Spleen (tissue), 11 donors: Measurements from ENCODE around the gene TSKU. TPM values are rescaled to one million over a fixed set of nuclear protein-coding genes. Genes with fewer than 3 reads are reported as not detected.

Experiments
- DNase-seq: peaks from one replicate; pipeline ENCODE4 v3.0.0-alpha.2; 2020
- H3K27ac ChIP-seq, 8 donors: fragments of 200-600 bp; sonication (generic) in 7 of 8; 1 replicate in 4 of 8; 2 replicates in 4 of 8; pipeline versions ENCODE4 v1.5.0 to v1.8.0; 2016 to 2021; ENCODE audit warnings: inconsistent platforms in 4 of 8, mild to moderate bottlenecking in 4 of 8, moderate library complexity in 1 of 8
- H3K27me3 ChIP-seq, 7 donors: fragments of 200-600 bp; sonication (generic) in 6 of 7; replicated peaks in 1 of 7; 1 replicate in 4 of 7; 2 replicates in 3 of 7; pipeline versions ENCODE4 v1.5.0 to v1.8.0; 2016 to 2021; ENCODE audit warnings: inconsistent platforms in 3 of 7, mild to moderate bottlenecking in 1 of 7
- H3K36me3 ChIP-seq, 6 donors: fragments of 200-600 bp; sonication (generic) in 5 of 6; 1 replicate in 4 of 6; 2 replicates in 2 of 6; pipeline versions ENCODE4 v1.5.0 to v1.8.0; 2016 to 2021; ENCODE audit warnings: inconsistent platforms in 2 of 6
- H3K4me1 ChIP-seq, 6 donors: fragments of 200-600 bp; sonication (generic) in 5 of 6; 1 replicate in 3 of 6; 2 replicates in 3 of 6; pipeline versions ENCODE4 v1.5.0 to v1.8.0; 2016 to 2021; ENCODE audit warnings: inconsistent platforms in 3 of 6
- H3K4me3 ChIP-seq, 8 donors: fragments of 200-600 bp; sonication (generic) in 7 of 8; 1 replicate in 4 of 8; 2 replicates in 4 of 8; pipeline versions ENCODE4 v1.5.0 to v1.8.0; 2016 to 2021; ENCODE audit warnings: inconsistent platforms in 4 of 8, mild to moderate bottlenecking in 4 of 8, moderate library complexity in 2 of 8
- H3K9me3 ChIP-seq, 8 donors: fragments of 200-600 bp; sonication (generic) in 7 of 8; 1 replicate in 4 of 8; 2 replicates in 4 of 8; pipeline versions ENCODE4 v1.5.0 to v1.8.0; 2016 to 2021; ENCODE audit warnings: inconsistent platforms in 4 of 8
- CTCF ChIP-seq, 11 experiments: fragments of 200-600 bp in 7 of 11; fragments of 450-650 bp in 4 of 11; sonication (generic) in 4 of 11; IDR thresholded peaks in 8 of 11; conservative IDR thresholded peaks in 3 of 11; 1 replicate in 7 of 11; 2 replicates in 4 of 11; pipeline versions ENCODE4 v1.4.0 to v1.8.0; 2016 to 2021; ENCODE audit warnings: antibody characterized with exemption in 11 of 11, inconsistent platforms in 4 of 11, mild to moderate bottlenecking in 1 of 11
- POLR2A ChIP-seq, 3 donors: fragments of 450-650 bp; IDR thresholded peaks; one replicate each; pipeline ENCODE4 v1.5.1; 2017; ENCODE audit warnings: antibody characterized with exemption in 3 of 3, mild to moderate bottlenecking in 1 of 3
- POLR2AphosphoS5 ChIP-seq, 3 donors: sonication (generic); formaldehyde crosslinking; IDR thresholded peaks; one replicate each; pipeline ENCODE4 v1.5.1; 2017; ENCODE audit warnings: antibody characterized with exemption in 3 of 3
- WGBS, 5 donors: extraction: QIAGEN DNeasy Blood & Tissue Kit in 3 of 5; methylation state at CpG; one replicate each; pipeline versions ENCODE4 v1.1.5 to v1.1.7; 2013 to 2018; 5-methylcytosine and 5-hydroxymethylcytosine counted together
- intact Hi-C: fragments of 100-400 bp; cut with DNase I; formaldehyde crosslinking; loops from one replicate; pipeline ENCODE4 v1.15.0; 2023; ENCODE audit warnings: low total_unique reads
- polyA plus RNA-seq, 3 donors: library from polyadenylated mRNA; stranded (reverse); fragments of 200-250 nt; gene quantifications; one replicate each; pipeline ENCODE4 v1.2.1, GENCODE V29; 2013
- total RNA-seq, 7 donors: library from RNA; depleted of rRNA in 3 of 7; stranded (reverse); fragments of >200 nt in 3 of 7; fragmentation: NEBNext Ultra II Directional in 4 of 7; extraction: Animal tissue kit (Norgen Biotek cat#: 25700) in 4 of 7; gene quantifications; one replicate each; pipeline versions ENCODE4 v1.1.0 to v1.2.1, GENCODE V29; 2016 to 2021
- donor health status: healthy with polysubstance abuse.
- donor health status: DM: no; HTN: no; CAD: no; lungs with moderate emphysema.
- donor health status: DM: no; HTN: no; CAD: no.
- donor health status: Bipolar disorder and iron deficiency.
- donor health status: healthy.
- donor health status: DM: no; HTN: no; CAD: no.
- donor health status: DM: yes; HTN: yes; CAD: no.

TSKU gene
- total and polyA plus RNA-seq, 10 donors: 1.1 to 18.6 (median 11.4) TPM

- Histone ChIP-seq H3K36me3 (peaks cover 0 to 15% (median 3%) of the 10 kb centered on the region in 6 donors), H3K4me3 (no peak overlapping the region), H3K9me3 (no peaks in the 10 kb centered on the region), H3K27me3 (no peaks in the 10 kb centered on the region), H3K4me1 (peaks cover 9 to 32% (median 19%) of the 10 kb centered on the region in 6 donors), H3K27ac (no peak overlapping the region)
- intact Hi-C loops: no loop called here
- TF ChIP-seq POLR2AphosphoS5 (IDR thresholded peaks at IDR 0.05) (no peak), POLR2A (IDR thresholded peaks at IDR 0.05) (no peak), CTCF (IDR thresholded peaks at IDR 0.05 in 8 of 11, conservative IDR thresholded peaks at IDR 0.05 in 3 of 11) (no peak)
- DNase-seq: peak; percentile 62
- WGBS, 5 donors: 90 to 96% (median 90%) methylated on average over 13 to 20 of the region's 20 CpGs
Observed at GRCh38 chr11:76796511-76797198, 13.5 kb downstream of the TSKU start.

- TF ChIP-seq POLR2A (IDR thresholded peaks at IDR 0.05) (no peak), POLR2AphosphoS5 (IDR thresholded peaks at IDR 0.05) (no peak), CTCF (IDR thresholded peaks at IDR 0.05 in 8 of 11, conservative IDR thresholded peaks at IDR 0.05 in 3 of 11) (no peak)
- intact Hi-C loops: loop anchor here (2.0 kb wide), 1 partner anchor 63 kb away; no protein-coding TSS in a partner anchor
- Histone ChIP-seq H3K27ac (peak overlapping the region in 1 of 8 donors; percentile 69), H3K4me3 (no peak overlapping the region), H3K36me3 (peaks cover 0 to 15% (median 3%) of the 10 kb centered on the region in 6 donors), H3K27me3 (no peaks in the 10 kb centered on the region), H3K9me3 (no peaks in the 10 kb centered on the region), H3K4me1 (peaks cover 9 to 32% (median 19%) of the 10 kb centered on the region in 6 donors)
- 87 to 96% (median 94%) methylated on average over 10 to 11 of the region's 11 CpGs for WGBS, 5 donors
- DNase-seq: peak; percentile 62
Observed at GRCh38 chr11:76797341-76798201, 14.4 kb downstream of the TSKU start.

- Histone ChIP-seq H3K9me3 (no peaks in the 10 kb centered on the region), H3K4me3 (no peak overlapping the region), H3K36me3 (peaks cover 0 to 15% (median 3%) of the 10 kb centered on the region in 6 donors), H3K27ac (peak overlapping the region in 5 of 8 donors; percentile 47 to 70 (median 64)), H3K4me1 (peaks cover 9 to 32% (median 17%) of the 10 kb centered on the region in 6 donors), H3K27me3 (peaks cover 0 to 2% (median 0%) of the 10 kb centered on the region in 7 donors)
- DNase-seq: peak; percentile 56
- TF ChIP-seq POLR2A (IDR thresholded peaks at IDR 0.05): no peak
- no peak for TF ChIP-seq CTCF (IDR thresholded peaks at IDR 0.05 in 8 of 11, conservative IDR thresholded peaks at IDR 0.05 in 3 of 11)
- TF ChIP-seq POLR2AphosphoS5 (IDR thresholded peaks at IDR 0.05): no peak
- intact Hi-C loops: loop anchor here (2.0 kb wide), 1 partner anchor 63 kb away; no protein-coding TSS in a partner anchor
- WGBS, 5 donors: 83 to 91% (median 88%) methylated on average over 5 of the region's 5 CpGs
Observed at GRCh38 chr11:76798202-76798581, 15.0 kb downstream of the TSKU start.
